Measurements from ENCODE around the gene PMEPA1. TPM values are rescaled to one million over a fixed set of nuclear protein-coding genes. Genes with fewer than 3 reads are reported as not detected.

The PMEPA1 gene
- total and polyA plus RNA-seq, 2 donors (not counting 1 experiment from before 2014, with no cell fraction given), result 9.9 to 37.4 TPM

DNA sequence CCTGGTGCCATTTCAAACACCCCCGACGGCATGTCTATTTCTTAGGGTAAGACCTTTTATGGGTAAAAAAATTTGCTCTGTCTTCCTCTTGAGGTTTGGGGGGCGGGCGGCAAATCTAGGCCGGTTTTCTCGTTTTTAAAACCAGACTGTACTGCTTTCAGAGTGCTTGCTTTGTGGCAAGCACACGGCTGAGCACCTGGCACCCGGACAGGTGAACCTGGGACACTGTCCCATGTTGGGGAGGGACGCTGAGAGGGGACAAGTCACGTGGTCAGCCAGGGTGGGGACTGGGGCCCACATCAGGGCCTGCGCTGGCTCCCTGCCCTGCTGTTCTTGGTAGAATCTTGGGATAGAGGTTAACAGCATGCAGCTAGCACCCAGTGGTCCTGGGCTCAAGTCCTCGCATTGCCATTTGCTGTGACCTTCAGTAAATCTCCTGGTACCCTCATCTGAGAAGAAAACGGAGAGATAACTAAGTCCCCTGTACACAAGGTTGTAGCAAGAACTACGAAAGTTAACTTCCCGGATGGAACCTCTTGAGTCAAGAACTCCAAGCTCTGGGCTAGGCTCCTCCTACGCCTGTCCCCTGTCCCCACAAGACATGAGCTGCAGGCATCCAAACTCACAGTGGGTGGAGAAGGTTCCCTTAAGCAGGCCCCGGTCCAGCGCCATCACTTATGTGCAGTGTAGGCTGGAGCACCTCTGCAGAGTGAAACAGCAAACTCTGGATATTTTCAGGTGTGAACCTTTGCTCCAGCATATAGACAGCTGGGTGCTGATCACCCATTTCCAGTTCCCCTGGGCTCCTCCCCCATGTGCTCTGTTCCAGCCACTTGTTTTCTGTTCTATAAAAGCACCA, 41.7 kb downstream of the PMEPA1 start:
- ATAC-seq (ENCODE audit: low read depth) (no peak), DNase-seq (no peak)
- Histone ChIP-seq H3K9ac (ENCODE audit: low read length) (no peak overlapping the region), H3K27me3 (replicated peaks in 1 of 4; ENCODE audit: control extremely low read depth in 1 of 4, control insufficient read depth in 3 of 4, insufficient read depth in 4 of 4, low read length in 3 of 4) (no peaks in the 10 kb centered on the region), H3K27ac (ENCODE audit: low read length in 2 of 2) (no peak overlapping the region), H3K4me1 (ENCODE audit: control insufficient read depth in 2 of 2, insufficient read depth in 2 of 2, low read length in 2 of 2) (peaks cover 17 to 27% of the 10 kb centered on the region in 2 donors), H3K4me2 (replicated peaks; ENCODE audit: low read depth, low read length, poor library complexity, severe bottlenecking) (no peak overlapping the region), H4K20me1 (ENCODE audit: control insufficient read depth, insufficient read depth, low read length, poor library complexity, severe bottlenecking) (peaks cover 98% of the 10 kb centered on the region), H3K4me3 (ENCODE audit: control extremely low read depth in 1 of 5, extremely low read depth in 1 of 5, insufficient read depth in 1 of 5, low read depth in 2 of 5, low read length in 4 of 5) (no peak overlapping the region), H2AFZ (ENCODE audit: insufficient read depth, low read depth, low read length, poor library complexity, severe bottlenecking) (no peak overlapping the region), H3K36me3 (replicated peaks in 1 of 2; ENCODE audit: control extremely low read depth in 1 of 2, control insufficient read depth in 1 of 2, extremely low read depth in 1 of 2, insufficient read depth in 2 of 2, low read length in 1 of 2) (peaks cover 0 to 12% of the 10 kb centered on the region in 2 experiments), H3K79me2 (ENCODE audit: control insufficient read depth, insufficient read depth, low read length) (peaks cover 100% of the 10 kb centered on the region), H3K9me3 (ENCODE audit: control extremely low read depth in 1 of 3, control insufficient read depth in 2 of 3, insufficient read depth in 1 of 3, low read length in 2 of 3) (no peaks in the 10 kb centered on the region)
- no peak for TF ChIP-seq EZH2 (IDR thresholded peaks at IDR 0.05; ENCODE audit: borderline replicate concordance, insufficient read depth, low read depth, low read length, poor library complexity, severe bottlenecking)
- TF ChIP-seq, protein P1, sequence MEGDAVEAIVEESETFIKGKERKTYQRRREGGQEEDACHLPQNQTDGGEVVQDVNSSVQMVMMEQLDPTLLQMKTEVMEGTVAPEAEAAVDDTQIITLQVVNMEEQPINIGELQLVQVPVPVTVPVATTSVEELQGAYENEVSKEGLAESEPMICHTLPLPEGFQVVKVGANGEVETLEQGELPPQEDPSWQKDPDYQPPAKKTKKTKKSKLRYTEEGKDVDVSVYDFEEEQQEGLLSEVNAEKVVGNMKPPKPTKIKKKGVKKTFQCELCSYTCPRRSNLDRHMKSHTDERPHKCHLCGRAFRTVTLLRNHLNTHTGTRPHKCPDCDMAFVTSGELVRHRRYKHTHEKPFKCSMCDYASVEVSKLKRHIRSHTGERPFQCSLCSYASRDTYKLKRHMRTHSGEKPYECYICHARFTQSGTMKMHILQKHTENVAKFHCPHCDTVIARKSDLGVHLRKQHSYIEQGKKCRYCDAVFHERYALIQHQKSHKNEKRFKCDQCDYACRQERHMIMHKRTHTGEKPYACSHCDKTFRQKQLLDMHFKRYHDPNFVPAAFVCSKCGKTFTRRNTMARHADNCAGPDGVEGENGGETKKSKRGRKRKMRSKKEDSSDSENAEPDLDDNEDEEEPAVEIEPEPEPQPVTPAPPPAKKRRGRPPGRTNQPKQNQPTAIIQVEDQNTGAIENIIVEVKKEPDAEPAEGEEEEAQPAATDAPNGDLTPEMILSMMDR (IDR thresholded peaks at IDR 0.05), result no peak
- ChIA-PET POLR2A (no interaction called here), CTCF (interaction anchor here (1.5 to 1.6 kb wide), 2 partner anchors 12 to 72 kb away, joined by 3 to 4 read pairs; no protein-coding TSS in a partner anchor)
- intact Hi-C loops (cut with micrococcal nuclease), result no loop called here
- no peaks in the 10 kb centered on the region for H3K9me3 Mint-ChIP-seq (ENCODE audit: insufficient read depth)
- peaks cover 58% of the 10 kb centered on the region for H3K4me1 Mint-ChIP-seq
- H3K27me3 Mint-ChIP-seq, result no peaks in the 10 kb centered on the region
- H3K4me3 Mint-ChIP-seq, result no peak overlapping the region
- 89% methylated on average over 18 of the region's 18 CpGs for WGBS (ENCODE audit: insufficient coverage)
- no peak overlapping the region for H3K27ac Mint-ChIP-seq

- Histone ChIP-seq H3K79me2 (ENCODE audit: control insufficient read depth, insufficient read depth, low read length) (peaks cover 100% of the 10 kb centered on the region), H3K27ac (ENCODE audit: low read length in 2 of 2) (no peak overlapping the region), H3K4me2 (replicated peaks; ENCODE audit: low read depth, low read length, poor library complexity, severe bottlenecking) (no peak overlapping the region), H3K9me3 (ENCODE audit: control extremely low read depth in 1 of 3, control insufficient read depth in 2 of 3, insufficient read depth in 1 of 3, low read length in 2 of 3) (no peaks in the 10 kb centered on the region), H3K4me1 (ENCODE audit: control insufficient read depth in 2 of 2, insufficient read depth in 2 of 2, low read length in 2 of 2) (peaks cover 9 to 19% of the 10 kb centered on the region in 2 donors), H3K36me3 (replicated peaks in 1 of 2; ENCODE audit: control extremely low read depth in 1 of 2, control insufficient read depth in 1 of 2, extremely low read depth in 1 of 2, insufficient read depth in 2 of 2, low read length in 1 of 2) (peaks cover 0 to 12% of the 10 kb centered on the region in 2 experiments), H3K4me3 (ENCODE audit: control extremely low read depth in 1 of 5, extremely low read depth in 1 of 5, insufficient read depth in 1 of 5, low read depth in 2 of 5, low read length in 4 of 5) (no peak overlapping the region), H3K27me3 (replicated peaks in 1 of 4; ENCODE audit: control extremely low read depth in 1 of 4, control insufficient read depth in 3 of 4, insufficient read depth in 4 of 4, low read length in 3 of 4) (no peaks in the 10 kb centered on the region), H3K9ac (ENCODE audit: low read length) (no peak overlapping the region), H4K20me1 (ENCODE audit: control insufficient read depth, insufficient read depth, low read length, poor library complexity, severe bottlenecking) (peaks cover 98% of the 10 kb centered on the region), H2AFZ (ENCODE audit: insufficient read depth, low read depth, low read length, poor library complexity, severe bottlenecking) (no peak overlapping the region)
- Mint-ChIP-seq H3K27ac (no peak overlapping the region), H3K4me3 (no peak overlapping the region), H3K9me3 (ENCODE audit: insufficient read depth) (no peaks in the 10 kb centered on the region), H3K27me3 (no peaks in the 10 kb centered on the region), H3K4me1 (peaks cover 54% of the 10 kb centered on the region)
- POLR2A ChIA-PET, result no interaction called here
- intact Hi-C loops (cut with micrococcal nuclease), result no loop called here
- 92% methylated on average over 14 of the region's 16 CpGs for WGBS (ENCODE audit: insufficient coverage)
- DNase-seq (no peak), ATAC-seq (ENCODE audit: low read depth) (no peak)
- TF ChIP-seq, protein P1 (IDR thresholded peaks at IDR 0.05), result no peak
- TF ChIP-seq EZH2 (IDR thresholded peaks at IDR 0.05; ENCODE audit: borderline replicate concordance, insufficient read depth, low read depth, low read length, poor library complexity, severe bottlenecking), result no peak
- CTCF ChIA-PET, result interaction anchor here (1.6 kb wide), 1 partner anchor 12 kb away, joined by 4 read pairs; no protein-coding TSS in a partner anchor
Measured at GRCh38 chr20:57667388-57667787, 42.4 kb downstream of the PMEPA1 start.
